HS-27A (cell line): ENCODE measurements around the gene RHOJ.

ENCODE experiments used
- DNase-seq: peaks from one replicate; pipeline ENCODE4 v3.0.0-alpha.2; 2012; ENCODE audit warnings: low read depth, missing footprints

RHOJ gene

DNA sequence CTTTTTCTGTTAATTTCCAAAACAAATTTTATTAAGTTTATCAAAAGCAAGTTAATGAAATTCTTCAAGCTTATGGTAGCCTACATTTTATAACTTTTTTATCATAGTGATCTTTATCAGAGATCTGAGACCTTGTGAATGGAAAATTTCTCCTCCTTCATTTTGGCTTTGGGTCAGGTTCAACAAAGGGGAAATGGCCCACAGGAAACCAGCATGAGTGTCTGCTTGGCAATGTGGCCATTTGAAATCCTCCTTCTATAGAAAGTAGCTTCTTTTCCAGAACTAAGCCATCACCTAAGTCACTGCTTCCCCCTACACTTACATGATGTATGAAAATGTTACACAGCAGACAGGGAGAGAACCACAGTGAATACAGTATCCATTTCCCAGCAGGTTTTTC, 1.6 kb downstream of the RHOJ start:
- DNase-seq: no peak

DNA sequence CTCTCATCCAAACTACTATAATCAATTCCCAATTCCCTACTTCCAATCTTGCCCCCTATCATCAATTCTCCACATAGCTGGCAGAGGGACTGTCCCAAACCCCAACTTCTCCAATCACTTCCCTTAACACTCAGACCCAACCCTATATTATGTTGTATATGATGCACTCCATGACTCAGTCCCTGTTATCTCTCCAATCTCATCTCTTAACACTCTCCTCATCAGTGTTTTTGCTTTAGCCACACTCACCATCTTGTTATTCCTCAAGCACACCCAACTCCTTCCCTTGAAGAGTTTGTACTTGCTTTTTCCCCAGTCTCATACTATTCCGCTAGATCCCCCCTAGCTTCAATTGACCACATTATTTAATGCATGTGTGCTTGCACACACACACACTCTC, 4.9 kb downstream of the RHOJ start:
- no peak for DNase-seq

DNA sequence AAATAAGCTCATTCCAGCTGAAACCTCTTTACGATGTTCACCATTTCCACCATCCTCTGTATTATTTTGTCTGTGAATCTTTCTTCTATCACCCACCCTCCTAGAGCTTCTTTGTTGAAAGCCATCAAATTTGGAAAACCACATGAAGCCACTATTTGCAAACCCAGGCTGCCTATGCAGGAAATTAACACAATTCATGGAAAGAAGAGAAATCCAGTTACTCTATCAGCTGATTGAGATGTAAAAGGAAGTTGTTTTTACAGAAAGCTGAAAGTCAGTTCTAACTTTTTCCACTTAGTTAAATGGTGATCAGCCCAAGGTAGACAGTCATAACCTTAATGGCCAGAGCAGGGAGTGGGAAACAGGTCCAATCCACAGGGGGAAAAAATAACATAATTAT, 6.6 kb downstream of the RHOJ start:
- DNase-seq: no peak

DNA sequence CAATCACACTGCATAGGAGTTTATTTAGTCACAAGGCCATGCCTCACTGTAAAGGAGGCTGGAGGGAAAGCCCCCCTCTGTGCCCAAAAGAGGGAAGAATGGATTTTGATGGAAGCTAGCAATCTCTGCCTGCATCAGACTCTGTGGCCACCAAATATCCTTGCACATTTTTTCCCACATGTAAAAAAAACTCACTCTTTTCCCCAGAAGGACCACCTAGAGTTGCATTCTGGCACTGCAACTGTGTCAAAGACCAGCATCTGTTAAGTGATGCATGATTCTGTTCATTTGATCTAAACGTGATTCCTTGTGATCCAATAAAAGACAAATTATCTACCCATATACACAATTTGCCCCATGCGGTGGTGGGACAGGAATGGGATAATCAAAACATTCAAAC, 8.0 kb downstream of the RHOJ start:
- no peak for DNase-seq

DNA sequence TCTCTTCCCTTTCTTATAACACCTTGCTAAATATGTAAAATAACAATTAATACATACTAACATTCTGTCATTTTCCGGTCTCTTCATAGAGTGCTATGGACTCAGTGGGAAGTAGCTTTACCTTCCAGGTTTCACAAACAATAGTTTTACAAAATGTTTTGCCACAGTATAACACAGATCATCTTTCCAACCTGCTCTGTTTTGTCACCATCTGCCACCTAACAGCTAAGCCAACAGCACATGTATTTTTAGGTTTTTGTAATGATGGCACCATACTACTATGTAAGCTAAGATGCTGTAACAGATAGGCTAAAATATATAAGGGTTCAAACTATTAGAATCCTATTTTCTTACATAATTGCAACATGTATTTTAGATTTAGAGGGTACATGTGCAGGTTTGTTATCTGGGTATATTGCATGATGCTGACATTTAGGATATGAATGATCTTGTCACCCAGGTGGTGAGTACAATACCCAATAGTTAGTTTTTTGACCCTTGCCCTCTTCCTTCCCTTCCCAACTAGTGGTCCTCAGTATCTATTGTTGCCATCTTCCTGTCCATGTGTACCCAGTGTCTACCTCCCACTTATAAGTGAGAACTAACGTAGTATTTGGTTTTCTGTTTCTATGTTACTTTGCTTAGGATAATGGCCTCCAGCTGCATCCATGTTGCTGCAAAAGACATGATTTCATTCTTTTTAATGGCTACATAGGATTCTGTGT, 8.7 kb downstream of the RHOJ start:
- DNase-seq: no peak

DNA sequence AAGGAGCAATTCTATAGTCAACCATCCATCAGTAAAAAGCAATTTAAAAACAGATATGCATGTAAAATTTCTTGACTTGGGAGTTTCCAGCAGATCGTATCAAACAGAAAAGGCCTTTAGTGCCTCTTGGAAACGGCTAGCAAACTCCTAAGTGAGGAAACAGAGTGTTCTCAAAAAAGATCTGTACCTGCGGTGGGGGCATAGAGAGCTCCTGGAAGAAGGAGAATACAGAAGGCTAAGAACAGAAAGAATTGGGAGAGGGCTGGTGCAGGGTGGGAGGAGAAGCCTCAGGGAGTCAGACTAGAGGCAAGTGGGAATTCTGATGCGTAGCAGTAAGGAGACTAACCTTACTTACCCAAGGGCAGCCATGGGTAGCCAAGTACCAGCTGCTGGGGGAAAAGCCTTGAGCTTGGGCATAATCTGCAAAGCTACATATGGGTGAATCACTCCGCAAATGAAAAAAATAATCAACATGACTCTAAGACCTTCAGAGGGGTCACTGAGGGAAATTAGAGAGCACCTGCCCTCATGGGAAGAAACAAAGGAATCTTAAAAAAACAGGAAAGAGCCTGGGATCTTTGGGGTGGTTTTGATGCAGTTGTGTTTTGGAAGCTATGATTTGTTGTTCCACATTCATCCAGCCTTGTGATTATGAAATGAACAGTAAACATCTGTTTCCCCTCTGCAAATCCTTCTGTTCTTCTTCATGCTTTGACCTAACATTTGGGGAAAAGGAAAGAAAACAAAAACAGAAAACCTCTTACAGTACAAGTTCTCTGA, 10.4 kb downstream of the RHOJ start:
- no peak for DNase-seq

DNA sequence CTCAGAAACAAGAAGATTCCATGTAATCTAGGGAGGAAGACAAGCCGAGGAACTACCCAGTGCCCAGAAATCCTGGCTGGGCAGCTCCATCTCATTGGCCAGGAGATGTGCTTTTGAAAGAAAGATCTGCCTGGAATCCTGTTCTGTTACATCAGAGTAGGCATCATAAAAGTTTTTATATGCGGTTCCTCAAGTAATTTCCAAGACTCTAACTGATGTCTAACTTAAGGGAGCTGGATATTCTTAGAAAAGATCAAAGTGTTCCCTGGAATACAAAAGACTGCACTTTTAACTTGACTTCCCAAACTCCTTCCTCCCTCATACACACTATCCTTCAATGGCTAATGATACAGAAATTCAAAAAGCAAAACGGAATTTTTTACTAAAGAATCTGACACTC, 16.3 kb downstream of the RHOJ start:
- no peak for DNase-seq

DNA sequence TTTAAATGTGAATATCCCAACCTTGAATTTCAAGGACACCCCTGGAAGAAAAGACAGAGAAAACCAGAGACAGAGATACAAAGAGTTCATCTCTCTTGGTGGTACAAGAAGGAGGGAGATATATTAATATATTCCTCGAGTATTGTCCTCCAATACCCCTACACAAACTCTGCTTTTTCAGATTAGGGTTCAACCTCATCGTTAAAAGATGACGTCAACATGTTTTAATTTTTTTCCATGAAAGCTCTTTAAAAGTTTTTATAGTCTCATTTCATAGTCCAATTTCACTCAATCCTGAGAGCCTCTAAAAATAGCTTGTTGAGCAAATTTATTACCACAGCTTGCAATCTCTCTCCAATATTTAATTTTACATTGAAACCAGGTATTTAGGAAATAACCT, 19.4 kb downstream of the RHOJ start:
- DNase-seq: no peak

DNA sequence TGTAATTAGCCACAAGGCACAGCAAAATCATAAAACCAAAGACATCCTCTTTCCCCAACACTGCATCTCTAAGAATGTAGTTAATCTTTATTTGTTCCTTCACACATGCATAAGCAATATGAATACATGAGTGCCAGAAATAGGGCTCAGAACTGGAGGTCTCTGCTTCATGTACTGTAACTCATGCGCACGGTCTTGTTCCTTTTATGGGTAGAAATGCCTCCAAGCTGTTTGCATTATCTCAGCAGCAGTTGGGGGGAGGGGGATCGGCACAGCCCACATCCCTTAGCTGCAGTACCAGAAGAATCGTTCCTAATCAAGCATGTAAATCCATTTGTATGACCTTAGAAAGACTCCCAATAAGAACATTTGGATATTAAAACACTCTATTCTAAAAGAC, 20.0 kb downstream of the RHOJ start:
- no peak for DNase-seq

DNA sequence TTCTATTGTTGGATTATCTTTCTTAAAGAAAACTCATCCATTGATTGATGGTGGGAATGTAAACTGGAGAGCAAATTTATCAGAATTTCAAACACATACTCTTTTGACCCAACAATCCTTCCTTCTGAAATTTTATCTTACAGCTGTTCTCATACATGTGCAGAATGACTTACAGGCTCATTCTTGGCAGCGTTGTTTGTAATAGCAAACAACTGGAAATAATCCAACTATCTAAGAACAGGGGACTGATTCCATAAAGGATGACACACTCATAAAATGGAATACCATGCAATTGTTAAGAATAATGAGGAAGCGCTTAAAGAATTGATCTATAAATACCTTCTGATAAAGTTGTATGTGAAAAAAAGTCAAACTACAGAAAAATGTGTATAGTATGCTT, 24.0 kb downstream of the RHOJ start:
- DNase-seq: no peak

DNA sequence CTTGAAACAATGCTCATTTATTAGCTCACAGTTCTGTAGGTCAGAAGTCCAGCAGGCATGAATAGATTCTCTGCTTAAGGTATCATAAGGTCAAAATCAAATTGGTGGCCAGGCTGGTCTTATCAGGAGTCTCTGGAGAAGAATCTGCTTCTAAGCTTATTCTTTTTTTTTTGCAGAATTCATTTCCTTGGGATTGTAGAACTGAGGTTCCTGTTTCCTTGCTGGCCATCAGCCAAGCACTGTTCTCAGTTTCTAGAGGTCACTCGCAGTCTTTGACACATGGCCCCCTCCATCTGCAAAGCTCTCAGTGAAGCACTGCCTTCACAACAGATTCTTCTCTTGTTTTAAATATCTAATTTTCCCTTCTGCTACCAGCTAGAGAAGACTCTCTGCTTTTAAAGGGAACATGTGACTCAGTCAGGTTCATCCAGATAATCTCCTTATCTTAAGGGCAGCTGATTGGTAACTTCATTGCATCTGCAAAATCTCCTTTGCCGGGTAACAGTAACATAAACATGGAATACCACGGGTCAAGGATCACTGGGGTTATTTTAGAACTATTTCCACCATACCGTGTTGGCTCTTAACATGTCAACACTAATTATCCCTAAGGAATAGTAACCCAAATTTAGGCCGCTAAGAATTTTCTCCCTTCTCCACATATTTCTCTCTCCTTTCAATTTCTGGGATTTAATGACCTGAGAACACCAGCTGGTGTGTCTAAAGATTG, 25.3 kb downstream of the RHOJ start:
- DNase-seq: no peak

DNA sequence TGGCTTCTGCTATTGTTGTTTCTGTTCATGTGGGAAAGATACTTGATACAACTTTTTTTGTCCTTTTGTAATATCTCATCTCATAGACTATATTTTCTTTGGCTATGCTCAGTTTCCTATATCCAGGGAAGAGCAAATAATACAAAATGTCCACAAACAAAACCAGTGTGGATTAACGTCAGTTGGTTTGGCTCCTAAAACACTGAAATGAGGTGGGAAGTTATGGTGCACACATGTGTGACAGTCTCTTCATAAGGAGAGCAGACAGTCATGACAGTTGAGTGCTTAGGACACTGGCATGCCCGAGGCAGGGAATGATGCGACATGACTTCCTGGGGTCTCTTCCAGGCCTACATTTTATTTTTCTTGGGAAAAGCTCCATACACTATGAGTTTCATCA, 27.5 kb downstream of the RHOJ start:
- DNase-seq: no peak

DNA sequence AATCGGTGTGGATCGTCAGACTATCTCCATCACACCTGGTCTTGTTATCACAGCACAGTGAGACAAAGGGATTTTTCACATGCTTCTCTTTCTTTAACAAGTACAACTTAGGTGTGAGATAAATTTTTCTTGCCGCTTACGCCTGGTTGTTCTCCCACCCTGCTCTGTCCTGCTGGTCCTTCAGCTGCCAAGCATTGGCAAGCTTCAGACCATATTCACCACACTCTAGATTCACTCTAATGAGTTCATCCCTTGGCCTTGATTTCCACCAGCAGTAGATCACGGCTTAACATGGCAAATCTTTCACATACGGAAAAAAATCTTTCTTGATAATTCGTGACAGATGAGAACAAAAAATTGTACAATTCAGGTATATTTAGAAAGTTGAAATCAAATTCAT, 33.5 kb downstream of the RHOJ start:
- DNase-seq: no peak

DNA sequence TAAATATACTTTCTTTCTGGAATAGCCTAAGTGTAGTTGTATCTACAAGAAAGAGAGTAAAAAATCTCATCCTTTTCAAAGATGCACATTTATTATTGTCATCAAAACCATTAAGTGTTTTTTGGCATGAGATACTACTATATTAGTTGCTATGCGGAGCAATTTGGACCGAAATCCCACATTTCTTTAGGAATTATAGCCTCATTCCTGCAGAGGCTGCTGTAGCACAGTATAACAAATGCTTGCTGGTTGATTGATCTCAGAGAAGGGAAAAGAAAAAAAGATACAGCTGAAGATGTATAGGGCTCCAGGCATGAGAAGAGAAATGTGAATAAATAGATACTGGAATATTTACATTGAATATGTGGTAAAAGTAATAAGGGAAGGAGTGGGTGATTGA, 36.0 kb downstream of the RHOJ start:
- no peak for DNase-seq

DNA sequence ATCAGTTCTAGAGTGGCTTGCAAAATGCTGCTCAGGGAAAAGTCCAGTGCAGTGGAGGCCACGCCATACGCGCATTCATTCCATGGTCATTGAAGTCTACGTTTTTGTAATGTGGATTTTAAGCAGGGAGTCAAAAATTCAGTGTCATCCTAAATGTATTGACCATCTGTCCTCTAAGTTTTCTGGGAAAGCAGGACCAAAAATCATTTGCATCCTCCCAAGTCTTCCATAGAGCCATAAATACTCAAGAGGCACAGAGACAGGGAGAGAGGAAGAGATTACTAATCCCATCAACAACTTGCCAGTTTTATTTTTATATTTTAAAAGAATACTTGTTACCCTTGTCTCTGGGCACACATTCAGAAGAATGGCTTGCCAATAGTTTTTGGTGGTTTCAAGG, 36.9 kb downstream of the RHOJ start:
- DNase-seq: no peak

DNA sequence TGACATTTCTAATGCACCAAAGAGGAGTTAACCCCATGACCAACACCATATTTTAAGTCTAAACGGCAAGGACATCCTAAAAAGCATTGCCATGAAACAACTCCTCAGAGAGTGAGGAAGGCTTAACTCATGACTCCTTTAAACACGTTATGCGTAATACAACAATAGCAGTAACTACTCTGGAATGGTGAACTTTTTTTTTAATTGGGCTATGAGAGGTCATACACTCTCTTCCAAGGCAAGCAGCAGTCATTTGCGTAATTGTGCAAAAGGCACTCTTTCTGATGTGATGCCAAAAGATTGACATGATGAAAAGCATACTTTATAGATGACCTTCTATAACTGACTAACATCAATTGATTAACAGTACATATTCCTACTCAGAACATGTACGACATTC, 39.4 kb downstream of the RHOJ start:
- DNase-seq: no peak

DNA sequence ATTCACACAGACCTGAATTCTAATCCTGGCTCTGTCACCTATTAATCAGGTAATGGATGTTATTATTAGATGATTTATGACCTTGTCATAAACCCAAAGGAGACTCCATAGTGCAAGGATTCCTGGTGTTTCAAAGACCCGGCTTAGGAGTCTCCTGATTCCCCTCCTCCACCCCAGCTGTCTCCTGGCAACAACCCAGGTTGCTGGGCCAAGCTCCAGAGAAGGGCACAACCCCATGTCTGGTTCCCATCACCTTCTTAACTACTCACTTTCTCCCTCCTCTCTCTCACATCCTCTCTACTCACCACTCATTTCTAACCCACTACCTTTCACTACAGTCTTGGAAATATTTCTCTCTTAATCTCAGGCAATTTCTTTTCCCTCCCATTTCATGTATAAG, 41.6 kb downstream of the RHOJ start:
- DNase-seq: no peak

DNA sequence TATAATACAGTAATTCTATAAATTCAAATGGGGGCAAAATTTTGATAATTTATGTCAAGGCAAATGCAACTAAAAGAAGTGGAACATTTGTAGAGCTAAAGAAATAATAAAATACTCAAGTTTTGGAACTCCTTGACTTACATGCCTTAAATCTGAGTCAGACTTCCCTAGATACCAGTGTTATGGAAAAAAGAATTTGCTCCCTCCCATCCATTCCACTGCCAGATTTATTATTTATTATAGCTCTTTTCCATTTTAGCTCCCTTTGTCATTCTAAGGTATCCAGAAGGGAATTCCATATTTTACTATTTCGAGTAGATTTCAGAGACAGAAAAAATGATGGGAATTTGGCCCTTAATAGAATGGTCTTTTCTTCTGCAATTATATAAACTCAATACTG, 44.0 kb downstream of the RHOJ start:
- peak; percentile 12 for DNase-seq

DNA sequence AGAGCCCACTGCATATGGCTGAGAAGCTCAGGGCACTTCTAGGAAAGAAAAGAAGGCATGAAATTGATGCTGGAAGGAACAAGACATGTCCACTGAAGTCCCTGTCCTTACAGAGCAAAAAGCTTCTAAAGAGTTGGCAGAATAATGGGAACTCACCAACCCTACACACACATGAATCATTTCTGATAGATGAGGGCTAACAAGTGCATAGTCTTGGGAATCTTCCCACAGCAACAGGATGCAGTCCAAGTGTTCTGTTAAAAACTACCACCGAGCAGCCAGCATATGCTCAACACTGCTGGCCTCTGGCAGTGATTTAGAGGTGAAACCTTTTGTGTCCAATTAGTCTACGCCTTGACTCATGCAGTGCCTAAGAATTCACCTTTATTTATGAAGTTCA, 44.8 kb downstream of the RHOJ start:
- DNase-seq: no peak

DNA sequence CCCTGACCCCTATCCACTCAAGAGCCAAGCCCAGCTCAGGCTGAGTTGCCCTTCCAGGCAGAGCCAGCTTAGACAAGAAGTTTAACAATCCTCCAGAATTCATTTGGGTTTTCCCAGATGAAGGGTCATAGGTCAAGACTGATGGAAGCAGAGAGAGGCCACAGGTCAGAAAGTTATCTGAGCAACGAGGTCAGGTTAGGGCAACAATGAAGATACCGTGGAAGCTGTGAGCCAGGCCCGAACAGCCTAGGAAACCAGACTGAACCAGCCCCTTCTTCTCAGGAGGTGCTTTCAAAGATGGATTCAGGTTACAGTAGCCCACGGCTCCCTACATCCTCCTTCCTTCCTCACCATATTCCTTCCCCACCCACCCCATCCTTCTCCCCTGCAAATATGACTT, 53.1 kb downstream of the RHOJ start:
- no peak for DNase-seq

DNA sequence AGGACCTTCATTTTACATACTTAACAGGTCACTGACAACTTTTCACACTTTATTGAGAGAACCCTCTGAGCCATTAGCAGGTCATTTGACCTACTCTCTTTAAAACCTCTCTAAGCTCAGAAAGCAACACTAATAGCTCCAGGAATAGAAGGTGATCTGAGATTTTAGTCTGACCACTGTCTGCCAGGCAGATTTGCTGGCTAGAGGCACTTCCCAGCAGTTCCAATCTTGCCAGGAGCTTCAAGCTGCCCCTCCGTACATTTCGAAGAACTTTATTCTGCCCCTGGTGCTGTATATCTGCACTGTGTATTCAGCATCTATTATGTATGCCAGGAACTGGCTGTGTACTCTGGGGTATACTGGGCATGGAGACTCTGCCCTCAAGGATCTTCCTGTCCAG, 58.2 kb downstream of the RHOJ start:
- no peak for DNase-seq

DNA sequence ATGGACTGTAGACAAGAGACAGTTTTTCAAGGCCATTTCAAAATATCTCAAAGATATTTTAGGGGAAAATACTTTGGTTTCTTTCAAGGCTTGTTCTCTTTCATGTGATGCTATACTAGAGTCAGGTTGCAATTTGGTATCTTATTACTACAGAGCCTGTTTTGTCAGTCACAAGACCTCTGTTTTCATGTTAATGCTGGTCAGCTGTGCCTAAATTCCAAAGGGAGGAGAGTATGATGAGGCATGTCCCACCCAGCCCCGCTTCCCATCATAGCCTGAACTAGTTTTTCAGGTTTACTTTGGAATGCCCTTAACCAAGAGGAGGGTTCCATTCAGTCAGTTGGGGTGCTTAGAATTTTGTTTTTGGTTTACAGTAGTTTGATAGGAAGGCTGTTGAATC, 61.9 kb downstream of the RHOJ start:
- no peak for DNase-seq

DNA sequence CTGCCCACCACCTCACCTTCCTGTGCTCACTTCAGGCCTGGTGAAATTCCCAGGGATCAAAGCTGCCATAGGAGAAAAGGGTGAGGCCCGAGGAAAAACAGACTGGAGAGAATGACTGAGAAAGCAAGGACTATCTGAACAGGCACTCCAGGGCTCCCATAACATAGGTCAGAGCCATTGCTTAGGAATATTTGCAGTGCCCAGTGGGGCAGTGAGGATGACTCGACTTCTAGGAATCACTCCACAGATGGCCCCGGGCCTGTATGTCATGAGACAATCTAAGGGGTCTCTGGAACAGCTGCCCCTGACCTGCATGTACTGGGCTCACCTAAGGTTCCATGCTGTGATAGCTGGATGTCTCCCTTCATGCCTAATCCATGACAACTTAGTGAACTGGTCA, 62.9 kb downstream of the RHOJ start:
- DNase-seq: no peak
